Tibial nerve (tissue), 4 donors: ENCODE measurements around the gene HOXB9.

ENCODE experiments used
- CTCF ChIP-seq, 5 experiments: fragments of 200-600 bp in 3 of 5; fragments of 450-650 bp in 2 of 5; sonication (generic) in 3 of 5; IDR thresholded peaks; one replicate each; pipeline ENCODE4 v1.5.1; 2016 to 2019; ENCODE audit warnings: antibody characterized with exemption in 5 of 5, mild to moderate bottlenecking in 3 of 5, moderate library complexity in 2 of 5
- EP300 ChIP-seq, 2 donors: sonication (generic); formaldehyde crosslinking; IDR thresholded peaks; one replicate each; pipeline ENCODE4 v1.6.1; 2017; ENCODE audit warnings: antibody characterized with exemption in 2 of 2, mild to moderate bottlenecking in 1 of 2
- POLR2A ChIP-seq, 2 donors: fragments of 450-650 bp; IDR thresholded peaks; one replicate each; pipeline ENCODE4 v1.6.1; 2017; ENCODE audit warnings: antibody characterized with exemption in 2 of 2, mild to moderate bottlenecking in 2 of 2, moderate library complexity in 2 of 2

DNA sequence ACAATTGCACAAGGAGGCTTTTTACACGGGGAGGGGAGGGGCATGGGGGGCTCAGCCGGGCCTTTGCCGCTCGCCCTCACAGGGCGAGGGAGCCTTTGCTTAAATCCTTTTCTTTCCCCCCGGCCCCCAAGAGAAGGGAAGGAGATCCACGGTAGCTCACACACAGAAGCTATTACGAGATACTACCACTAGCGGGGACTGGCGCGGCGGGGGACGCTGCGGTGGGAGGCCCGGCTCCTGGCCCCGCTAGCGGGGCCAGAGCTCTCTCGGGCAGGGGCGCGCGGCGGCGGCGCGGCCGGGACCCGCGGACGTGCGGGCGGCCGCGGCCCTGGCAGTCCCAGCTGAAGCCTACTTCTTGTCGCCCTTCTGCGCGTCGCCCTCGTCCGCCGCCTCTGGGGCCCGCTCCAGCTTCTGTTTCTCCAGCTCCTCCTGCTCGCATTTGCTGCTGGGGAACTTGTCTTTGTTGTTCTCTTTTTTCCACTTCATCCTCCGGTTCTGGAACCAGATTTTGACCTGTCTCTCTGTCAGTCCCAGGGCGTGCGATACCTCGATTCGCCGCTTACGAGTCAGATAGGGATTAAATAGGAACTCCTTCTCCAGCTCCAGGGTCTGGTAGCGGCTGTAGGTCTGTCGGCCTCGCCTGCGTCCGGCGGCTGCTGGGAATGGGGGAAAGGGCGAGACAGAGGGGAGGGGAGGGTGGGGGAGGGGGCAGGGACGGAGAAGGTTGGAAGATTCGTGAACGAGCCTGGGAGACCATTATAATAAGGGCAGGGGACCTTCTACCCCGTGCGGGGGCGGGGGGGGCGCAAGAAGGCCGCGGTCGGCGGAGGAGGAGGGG, 13.1 kb downstream of the HOXB9 start:
- peak in 4 of 5 experiments; percentile 8 to 47 (median 34) for TF ChIP-seq CTCF (IDR thresholded peaks at IDR 0.05)
- no peak for TF ChIP-seq POLR2A (IDR thresholded peaks at IDR 0.05)
- TF ChIP-seq EP300 (IDR thresholded peaks at IDR 0.05) = no peak
